ENCODE results near the gene ZFR2.
"Not testable (repeated sequence)": the region's sequence is repeated elsewhere in the genome, so short reads cannot be mapped to it uniquely, and the experiment has no call there.

The ZFR2 gene

DNA sequence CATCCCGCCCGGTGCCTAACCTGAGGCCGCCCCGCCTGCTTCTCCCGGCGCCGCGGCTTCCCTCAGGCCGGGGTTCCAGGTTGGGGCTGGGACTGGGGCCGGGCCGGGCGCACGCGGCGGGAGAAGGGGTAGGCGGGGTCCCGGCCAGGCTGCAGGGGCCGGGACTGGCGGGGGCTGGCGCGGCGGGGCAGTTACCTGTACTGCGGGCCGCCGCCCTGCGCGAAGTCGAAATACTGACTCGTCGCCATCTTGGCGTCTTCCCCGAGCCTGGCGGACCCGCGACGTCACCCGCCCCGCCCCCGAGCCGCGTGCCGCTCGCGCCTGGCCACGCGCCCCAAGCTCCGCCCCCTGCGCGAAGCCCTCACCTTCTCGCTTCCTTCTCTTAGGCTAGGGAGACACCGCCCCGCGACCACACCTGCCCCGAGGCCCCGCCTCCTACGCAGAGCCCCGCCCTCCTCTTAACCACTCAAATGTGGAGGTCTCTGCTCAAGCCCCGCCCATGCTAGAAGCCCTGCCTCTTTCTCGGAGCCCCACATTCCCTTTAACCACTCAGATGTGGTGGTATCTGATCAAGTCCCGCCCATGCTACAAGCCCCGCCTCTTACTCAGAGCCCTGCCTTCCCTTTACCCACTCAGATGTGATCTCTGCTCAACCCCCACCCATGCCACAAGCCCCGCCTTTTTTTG lies at the start of gene ZFR2:
Gene ZFR2 (minus strand): TSS at position 269 of the 687 bp plus-strand sequence. CDS start 21 bp downstream, at position 248.
- DNase-seq: no peak

DNA sequence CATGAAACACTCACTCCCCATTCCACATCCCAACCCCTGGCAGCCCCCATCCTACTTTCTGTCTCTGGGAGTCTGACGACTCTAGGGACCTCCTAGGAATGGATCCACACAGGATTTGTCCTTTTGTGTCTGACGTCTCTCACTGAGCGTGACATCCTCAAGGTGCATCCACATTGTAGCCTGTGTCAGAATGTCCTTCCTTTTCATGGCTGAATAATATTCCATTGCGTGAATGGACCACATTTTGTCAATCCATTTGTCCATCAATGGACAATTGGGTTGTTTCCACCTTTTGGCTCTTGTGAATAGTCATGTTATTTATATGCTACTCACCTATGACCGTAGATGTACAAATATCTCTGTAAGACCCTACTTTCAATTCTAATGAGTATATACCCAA lies 47.2 kb upstream of the ZFR2 start:
- no peak for DNase-seq

DNA sequence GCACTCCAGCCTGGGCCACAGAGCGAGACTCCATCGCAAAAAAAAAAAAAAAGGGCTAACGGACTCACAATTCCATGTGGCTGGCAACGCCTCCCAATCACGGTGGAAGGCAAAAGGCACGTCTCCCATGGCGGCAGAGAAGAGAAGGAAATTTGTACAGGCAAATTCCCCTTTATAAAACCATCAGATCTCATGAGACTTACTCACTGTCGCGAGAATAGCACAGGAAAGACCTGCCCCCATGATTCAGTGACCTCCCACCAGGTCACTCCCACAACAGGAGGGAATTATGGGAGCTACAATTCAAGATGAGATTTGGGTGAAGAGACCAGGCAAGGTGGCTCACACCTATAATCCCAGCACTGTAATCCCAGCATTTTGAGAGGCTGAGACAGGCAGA lies 45.4 kb upstream of the ZFR2 start:
- DNase-seq: no peak

DNA sequence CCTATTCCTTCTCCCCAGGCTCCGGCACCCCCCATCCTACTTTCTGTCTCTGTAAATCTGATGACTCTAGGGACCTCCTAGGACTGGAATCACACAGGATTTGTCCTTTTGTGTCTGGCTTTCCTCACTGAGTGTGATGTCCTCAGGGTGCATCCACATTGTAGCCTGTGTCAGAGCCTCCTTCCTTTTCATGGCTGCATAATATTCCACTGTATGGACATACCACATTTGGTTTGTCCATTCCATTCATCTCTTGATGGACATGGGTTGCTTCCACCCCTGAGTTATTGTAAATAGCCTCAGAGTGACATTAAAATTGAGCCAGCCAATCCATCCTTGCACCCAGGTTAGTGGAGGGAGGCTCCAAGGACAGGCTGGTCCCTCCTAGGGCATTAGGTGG lies 41.3 kb upstream of the ZFR2 start:
- no peak for DNase-seq

DNA sequence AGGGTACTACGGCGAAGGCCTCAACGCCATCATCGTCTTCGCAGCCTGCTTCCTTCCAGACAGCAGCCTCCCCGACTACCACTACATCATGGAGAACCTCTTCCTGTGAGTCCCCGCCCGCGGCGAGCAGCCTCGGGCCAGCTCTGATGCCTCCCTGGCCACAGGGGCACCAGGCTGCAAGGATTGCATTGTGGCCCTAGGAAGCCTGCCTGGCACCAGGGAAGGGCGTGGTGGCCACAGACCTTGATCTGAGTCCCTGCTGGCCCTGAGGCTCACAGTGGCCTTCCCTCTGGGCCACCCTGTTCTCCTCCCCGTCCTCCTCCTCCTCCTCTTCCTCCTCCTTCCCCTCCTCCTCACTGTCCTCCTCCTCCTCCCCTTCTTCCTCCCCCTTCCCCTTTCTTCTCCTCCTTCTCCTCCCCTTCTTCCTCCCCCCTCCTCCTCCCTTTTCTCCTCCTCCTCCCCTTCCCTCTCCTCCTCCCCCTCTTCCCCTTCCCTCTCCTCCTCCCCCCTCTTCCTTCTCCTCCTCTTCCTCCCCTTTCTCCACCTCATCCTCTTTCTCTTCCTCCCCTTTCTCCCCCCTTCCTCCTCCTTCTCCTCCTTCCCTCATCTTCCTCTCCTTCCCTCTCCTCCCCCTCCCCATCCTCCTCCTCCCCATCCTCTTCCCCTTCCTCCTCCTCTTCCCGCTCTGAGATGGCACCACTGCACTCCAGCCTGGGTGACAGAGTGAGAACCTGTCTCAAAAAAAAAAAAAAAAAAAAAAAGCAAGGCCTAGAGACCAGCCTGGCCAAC lies 39.6 kb upstream of the ZFR2 start:
- no peak for DNase-seq

DNA sequence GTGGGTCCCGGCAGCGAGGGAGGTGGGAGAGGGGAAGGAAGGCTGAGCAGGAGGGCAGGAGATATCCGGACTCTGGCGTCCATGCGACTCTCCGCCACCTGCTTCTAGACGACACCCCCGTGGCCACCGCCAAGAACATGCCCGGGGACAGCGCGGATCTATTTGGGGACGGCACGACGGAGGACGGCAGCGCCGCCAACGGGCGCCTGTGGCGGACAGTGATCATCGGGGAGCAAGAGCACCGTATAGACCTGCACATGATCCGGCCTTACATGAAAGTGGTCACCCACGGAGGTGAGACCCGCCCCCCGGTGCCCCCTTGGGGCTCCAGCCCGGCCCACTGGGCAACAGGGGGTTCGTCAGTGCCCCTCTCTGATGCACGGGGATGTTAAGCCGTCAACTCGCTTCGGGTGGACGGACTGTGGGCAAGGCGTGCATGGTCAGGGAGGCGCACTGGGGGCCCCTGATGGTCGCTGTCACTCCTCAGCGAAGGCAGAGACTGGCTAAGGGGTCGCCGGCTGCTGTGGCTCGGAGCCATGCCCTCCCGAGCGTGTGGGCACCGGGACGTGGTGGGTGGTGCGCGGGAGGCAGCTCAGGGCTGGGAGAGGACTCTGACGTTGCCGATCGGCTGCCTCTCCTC lies 38.9 kb upstream of the ZFR2 start:
- no peak for DNase-seq

DNA sequence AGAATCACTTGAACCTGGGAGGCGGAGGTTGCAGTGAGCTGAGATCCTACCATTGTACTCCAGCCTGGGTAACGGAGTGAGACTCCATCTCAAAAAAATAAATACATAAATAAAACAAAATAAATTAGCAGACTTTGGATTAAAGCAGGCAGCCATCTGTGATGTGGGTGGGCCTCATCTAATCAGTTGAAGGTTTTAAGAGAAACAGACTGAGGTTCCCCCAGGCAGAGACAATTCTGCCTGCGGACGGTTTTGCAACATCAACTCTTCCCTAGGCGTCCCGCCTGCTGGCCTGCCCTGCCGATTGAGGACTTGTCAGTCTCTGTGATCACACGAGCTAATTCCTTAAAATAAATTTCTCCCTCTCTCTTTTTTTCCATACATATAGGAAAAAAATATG lies 35.4 kb upstream of the ZFR2 start:
- DNase-seq: no peak

DNA sequence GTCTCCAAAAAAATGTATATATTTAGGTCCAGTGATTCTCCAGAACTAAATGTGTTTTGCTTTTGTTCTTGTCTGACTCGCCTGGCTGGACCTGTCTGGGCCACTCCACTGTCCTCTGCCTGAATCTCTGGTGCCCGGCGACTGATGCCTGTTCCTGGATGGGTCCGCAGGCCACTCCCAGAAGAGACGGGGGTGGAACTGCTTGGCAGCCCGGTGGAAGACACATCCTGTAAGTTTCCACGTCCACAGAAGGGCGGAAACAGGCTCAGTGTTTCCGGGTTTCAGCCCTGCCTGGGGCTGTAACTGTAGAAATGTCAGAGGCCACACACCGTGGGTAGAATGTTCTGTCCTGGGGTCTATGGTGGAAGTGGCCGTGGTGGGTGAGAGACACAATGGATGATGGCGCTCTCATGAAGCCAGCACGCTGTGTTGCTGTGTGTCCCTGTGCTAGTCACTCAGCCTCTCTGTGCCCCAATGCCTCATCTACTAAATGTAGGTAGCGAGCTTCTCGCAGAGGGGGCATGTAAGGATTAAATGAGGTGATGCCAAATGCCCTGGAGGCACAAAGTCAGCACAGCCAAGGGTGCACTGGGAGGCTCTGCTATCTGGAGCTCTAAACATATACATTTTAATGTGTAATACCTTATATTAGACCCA lies 33.6 kb upstream of the ZFR2 start:
- no peak for DNase-seq

DNA sequence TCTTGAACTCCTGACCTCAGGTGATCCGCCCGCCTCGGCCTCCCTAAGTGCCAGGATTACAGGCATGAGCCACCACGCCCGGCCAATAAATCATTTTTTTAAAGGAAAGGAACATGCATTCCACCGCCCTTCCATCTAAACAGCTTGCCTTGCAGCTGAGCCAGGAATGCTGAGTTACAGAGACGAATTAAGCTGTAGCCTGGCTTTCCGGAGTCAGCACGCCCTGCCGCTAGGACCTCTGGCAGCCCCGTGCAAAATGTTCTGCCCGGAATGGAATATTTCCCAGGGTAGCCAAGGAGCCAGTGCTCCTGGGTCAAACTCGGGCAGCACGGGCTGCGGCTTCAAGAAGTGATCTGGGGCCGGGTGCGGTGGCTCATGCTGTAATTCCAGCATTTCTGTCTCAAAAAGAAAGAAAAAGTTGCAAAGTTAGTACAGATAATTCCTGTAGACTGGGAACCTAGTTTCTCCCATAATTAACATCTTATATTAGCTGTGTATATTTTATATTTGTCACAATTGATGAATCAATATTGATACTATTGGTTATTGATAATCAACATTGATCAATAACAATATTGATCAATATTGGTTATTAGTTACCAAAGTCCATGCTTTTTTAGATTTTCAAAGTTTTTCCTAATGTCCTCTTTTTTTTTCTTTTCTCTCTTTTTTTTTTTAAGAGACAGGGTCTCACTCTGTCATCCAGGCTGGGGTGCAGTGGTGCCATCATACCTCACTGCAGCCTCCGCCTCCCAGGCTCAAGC lies 30.9 kb upstream of the ZFR2 start:
- DNase-seq: no peak

DNA sequence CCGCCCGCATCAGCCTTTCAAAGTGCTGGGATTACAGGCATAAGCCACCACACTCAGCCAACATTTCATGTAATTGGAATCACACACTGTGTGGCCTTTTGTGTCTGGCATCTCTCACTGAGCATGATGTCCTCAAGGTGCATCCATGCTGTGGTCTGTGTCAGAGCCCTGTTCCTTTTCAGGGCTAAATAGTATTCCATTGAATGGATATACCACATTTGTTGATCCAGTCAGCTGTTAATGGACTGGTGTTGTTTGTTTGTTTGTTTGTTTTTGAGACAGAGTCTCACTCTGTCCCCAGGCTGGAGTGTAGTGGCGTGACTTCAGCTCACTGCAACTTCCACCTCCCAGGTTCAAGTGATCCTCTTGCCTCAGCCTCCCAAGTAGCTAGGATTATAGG lies 29.6 kb upstream of the ZFR2 start:
- DNase-seq: no peak

DNA sequence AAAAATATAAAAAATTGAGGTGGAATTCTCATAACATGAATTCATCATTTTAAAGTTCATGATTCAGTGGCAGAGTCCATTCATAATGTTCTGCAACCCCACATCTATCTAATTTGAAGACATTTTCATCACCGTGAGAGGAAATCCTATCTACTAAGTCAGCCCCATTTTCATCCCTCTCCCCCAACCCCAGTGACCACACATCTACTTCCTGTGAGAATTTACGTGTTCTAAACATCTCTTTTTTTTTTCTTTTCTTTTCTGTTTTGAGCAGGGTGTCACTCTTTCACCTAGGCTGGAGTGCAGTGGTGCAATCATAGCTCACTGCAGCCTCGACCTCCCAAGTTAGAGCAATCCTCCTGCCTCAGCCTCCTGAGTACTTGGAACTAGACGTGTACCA lies 29.1 kb upstream of the ZFR2 start:
- DNase-seq: no peak

DNA sequence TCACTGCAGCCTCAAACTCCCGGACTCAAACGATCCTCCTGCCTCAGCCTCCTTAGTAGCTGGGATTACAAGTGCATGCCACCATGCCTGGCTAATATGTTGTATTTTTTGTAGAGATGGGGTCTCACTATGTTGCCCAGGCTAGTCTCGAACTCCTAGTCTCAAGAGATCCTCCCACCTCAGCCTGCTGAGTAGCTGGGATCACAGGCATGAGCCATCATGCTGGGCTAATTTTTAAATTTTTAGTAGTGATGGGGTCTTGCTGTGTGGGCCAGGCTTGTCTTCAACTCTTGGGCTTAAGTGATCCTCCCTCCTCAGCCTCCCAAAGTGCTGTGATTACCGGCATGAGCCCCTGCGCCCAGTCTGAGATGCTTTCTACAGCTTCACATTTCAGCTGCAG lies 26.9 kb upstream of the ZFR2 start:
- DNase-seq: no peak

DNA sequence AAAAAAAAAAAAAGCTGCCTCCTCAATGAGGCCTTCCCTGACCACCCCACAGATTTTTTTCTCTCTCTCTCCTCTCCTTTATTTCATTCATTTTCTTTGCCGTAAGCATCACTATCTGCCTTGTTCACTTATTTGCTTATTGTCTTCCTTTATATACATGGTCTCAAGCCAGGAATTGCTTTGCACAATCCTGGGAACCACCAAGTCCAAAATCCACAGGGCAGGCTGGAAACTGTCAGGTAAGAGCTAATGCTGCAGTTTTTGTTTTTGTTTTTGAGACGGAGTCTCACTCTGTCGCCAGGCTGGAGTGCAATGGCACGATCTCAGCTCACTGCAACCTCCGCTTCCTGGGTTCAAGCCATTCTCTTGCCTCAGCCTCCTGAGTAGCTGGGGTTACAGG lies 26.1 kb upstream of the ZFR2 start:
- not testable (repeated sequence) for DNase-seq

DNA sequence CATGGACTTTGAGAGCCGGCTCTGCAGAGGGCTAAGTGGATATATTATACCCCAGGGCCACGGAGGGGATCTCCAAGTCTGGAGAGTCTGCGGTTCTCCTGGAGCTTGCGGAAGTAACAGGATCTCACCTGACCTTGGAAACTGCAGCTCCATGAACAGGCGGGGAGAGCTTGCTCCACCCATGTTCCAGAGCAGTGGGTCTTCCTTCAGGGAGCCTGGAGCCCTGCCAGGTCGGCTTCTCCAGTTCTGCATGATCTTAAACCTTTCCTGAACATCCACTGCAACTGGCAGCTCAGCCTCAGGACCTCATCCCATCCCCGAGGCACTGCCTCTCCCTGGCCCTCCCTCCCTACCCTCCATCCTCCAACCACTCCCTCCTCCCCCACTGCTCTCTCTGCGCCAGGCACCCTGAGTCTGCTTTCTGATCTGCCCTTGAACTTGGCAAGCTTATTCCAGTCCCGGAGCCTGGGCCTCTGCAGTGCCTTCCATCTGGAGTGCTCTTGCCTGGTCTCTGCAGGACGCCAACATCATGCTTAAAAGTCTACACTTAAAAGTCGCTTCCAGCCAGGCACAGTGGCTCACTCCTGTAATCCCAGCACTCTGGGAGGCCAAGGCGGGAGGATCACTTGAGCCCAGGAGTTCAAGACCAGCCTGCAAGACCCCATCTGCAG lies 24.8 kb upstream of the ZFR2 start:
- DNase-seq: no peak

DNA sequence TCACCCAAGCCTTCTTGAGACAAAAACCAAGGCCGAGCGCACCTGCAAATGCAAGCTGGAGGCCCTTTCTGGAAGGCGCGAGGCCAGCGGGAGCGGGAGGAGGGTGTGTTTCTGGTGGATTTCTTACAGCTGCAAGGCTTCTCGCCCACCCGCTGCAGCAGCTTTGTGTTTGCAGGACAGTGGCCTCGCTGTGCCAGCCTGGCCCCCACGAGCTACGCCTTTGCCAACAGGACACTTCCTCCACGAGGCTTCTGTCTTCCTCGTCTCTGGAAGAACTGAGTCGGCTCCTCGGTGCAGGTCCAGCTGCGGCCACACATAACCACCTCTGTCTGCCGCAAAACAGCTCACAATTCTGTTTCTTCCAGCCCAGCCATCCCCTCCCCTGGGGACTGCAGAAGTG lies 21.8 kb upstream of the ZFR2 start:
- DNase-seq: no peak

DNA sequence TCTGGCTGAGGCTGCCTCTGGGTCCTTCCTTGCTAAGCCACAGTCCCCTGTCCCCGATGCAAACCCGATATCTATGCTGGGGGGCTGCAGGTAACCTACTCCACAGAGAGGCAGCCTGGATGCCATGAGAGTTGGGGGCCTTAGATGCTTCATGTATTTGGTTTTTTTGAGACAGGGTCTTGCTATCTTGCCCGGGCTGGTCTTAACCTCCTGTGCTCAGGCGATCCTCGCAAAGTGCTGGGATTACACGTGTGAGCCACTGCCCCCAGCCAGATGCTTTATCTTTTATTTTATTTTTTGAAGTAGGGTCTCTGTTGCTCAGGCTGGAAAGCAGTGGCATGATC lies 13.2 kb upstream of the ZFR2 start:
- no peak for DNase-seq

DNA sequence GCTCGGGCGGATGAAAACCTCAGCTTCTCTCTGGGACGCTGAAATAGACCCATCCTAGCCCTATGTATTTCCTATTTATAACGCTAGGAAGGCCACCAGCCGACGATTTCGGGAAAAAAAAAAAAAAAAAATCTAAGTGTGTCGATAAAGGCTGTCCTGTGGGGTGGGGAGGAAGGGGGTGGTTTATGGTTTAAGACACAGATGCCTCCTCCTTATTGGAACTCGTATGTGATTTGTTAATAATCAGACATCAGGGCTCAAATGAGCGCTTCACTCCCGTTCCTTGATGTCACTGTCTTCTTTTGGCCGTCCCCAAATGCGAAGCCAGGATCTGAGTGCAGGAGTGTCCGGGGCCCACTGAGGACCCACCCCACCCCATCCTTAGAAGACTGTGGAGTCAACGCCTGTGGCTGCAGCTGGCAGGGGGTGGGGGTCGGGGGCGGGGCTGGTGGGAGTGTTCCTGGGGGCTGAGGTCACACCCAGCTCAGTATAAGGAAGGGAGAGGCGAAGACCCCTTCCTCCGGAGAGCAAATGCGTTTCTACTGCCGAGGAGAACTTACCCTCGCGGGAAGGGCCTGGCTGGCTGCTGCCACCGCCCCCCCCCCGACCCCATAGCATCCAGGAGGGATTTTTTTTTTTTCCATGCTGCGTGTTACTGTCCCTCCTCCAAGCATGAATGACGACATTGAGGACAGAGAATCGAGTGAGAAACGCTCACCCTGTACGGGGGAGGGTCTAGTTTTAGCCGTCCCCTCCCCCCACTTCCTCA lies 12.6 kb upstream of the ZFR2 start:
- no peak for DNase-seq

DNA sequence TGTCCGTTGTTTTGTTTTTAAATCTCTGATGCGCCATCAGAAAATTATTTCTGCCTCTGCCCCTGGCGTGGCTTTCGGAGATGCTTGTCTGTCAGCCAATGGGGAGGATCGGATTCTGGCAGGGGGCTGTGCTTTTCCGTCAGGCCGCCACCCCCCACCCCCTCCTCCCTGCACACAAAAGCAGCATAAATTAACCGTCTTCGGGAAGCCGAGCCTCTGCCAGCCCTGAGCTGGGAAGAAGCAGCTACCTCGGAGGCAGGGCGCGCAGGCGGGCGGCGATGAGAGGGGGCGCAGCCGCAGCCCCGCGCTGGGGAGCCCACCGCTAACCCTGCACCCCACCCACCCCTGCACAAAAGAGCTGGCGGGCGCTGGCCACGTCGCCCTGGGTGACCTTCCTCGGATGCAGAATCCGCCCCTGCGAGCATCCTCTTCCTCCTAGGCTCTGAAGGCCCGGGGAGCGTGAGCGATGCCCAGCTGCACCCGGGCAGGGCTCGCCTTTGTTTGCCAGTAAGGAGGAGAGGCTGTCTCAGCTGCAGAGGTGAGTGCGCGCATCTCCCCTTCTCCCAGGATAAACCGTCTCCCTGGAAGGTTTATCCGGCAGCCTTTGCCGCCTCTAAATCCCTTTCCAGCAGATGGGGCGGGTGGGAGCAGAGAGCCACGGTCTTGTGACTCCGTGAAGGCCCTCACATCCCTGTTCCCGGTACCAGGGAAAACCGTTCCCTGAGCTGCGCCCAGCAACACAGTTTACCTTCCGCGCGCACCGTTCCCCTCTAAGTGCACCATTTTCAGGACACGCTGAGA lies 11.8 kb upstream of the ZFR2 start, which contains the start of gene ATCAY:
Gene ATCAY (plus strand): TSS at position 215 of the 801 bp plus-strand sequence. CDS start 5,083 bp downstream, outside the sequence.
- DNase-seq: peak; percentile 21

DNA sequence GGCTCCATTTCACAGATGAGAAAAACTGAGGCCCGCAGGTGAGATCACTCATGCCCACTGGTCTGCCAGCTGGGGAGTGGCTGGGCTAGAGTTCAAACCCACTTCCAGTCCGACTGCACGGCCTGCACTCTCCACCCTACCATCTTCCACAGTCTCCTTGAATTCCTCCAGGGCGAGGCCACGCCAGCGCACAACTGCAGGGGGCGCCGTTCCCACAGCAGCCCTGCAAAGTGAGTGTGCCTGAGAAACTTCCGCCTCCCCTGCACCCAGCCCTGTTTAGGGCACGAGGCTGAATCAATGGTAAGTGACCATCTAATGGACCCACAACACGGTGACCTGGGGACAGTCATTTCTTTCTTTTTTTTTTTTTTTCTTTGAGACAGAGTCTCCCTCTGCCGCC lies 10.8 kb upstream of the ZFR2 start:
- no peak for DNase-seq

DNA sequence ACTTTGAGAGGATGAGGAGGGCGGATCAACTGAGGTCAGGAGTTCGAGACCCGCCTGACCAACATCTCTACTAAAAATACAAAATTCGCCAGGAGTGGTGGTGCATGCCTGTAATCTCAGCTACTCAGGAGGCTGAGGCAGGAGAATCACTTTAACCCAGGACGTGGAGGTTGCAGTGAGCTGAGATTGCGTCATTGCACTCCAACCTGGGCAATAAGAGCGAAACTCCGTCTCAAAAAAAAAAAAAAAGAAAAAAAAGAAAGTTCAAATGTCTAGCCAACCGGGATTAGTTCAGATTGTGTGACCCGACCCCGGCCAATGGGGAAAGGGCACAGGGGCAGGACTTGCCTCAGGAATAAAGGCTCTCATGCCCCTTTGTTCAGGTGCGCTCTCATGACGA lies 5.9 kb upstream of the ZFR2 start:
- not testable (repeated sequence) for DNase-seq

DNA sequence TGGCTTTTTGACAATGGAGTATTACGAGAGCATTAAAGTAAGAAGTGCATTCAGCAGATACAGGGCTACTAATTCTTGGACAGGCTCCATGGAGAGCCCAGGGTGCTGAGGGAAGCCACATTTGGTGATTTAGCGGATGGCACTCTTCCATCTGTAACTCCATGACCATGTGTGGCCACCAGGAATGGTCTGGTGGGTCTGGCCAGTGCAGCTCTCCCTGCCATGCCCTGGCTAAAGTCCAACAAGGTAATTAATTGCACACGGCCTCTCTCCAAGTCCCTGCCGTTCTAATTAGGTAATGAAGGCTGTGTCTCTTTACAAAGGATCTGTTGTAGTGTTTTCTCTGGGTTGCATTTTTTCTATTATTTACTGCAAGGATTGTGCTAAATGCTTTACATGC lies 4.3 kb upstream of the ZFR2 start:
- DNase-seq: no peak
